T-helper 2 cell treated with Interferon-gamma antibody and Interleukin-4, amounts not matched to agents 100 ng/mL and 5 ng/mL, for 36 hours (primary cell): ENCODE results near the gene FOXD1. TPM values are rescaled to one million over a fixed set of nuclear protein-coding genes. Genes with fewer than 3 reads are reported as not detected.
"Not testable (repeated sequence)": the region's sequence is repeated elsewhere in the genome, so short reads cannot be mapped to it uniquely, and the experiment has no call there.

Experiments used
- intact Hi-C: fragments of 100-400 bp; cut with micrococcal nuclease; formaldehyde crosslinking; loops from one replicate; pipeline ENCODE4 v1.15.1; 2023
- total RNA-seq: library from RNA; stranded (reverse); gene quantifications from 2 replicates; pipeline ENCODE4 v1.2.3, GENCODE V29; 2022

The FOXD1 gene
- 0.07 and 0.11 TPM in 2 replicates for total RNA-seq

DNA sequence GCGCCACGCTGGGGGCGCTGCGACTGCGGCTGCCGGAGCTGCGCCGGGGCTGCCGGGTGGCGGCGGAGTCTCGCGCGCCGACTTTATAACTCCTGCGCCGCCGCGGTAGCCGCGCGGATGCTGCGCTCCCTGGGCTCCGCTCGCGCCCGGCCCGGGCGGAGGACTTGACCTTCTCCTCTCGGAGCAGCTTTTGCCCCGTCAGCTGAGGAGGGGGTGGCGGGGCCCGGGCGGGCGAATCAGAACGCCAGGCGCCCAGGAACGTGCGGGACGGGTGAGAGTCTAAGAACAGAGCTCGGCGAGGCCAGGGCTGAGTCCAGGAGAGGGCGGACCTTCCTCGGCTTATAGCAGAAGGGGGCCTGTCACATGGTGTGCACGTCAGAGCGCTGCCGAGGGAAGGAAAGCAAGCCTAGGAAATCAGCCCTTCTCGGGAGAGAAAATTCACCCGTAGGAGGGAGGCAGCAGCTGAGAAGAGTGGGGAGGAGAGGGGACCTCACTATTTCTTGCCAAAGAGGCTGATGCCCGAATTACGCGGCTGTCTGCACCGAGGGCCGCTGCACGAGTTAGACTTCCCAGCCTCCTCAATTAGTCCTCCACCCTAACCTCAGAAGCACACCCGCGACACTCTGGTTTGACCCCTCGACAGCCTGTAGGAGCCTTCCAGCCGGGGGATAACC lies at the start of gene FOXD1:
Gene FOXD1, minus strand, starts transcription at position 315 of the 674 bp plus-strand sequence. CDS start 415 bp downstream, outside the sequence.
- intact Hi-C loops, result loop anchor here (2.0 kb wide), 1 partner anchor 68 kb away; no protein-coding TSS in a partner anchor

- intact Hi-C loops, result loop anchor here (1.0 to 5.0 kb wide), 7 partner anchors 21 to 1270 kb away; partner anchors contain the start of genes ANKRA2, FCHO2, GFM2 and NSA2
These were observed 49.0 kb upstream of the FOXD1 start for GRCh38 chr5:73497497-73498056.

DNA sequence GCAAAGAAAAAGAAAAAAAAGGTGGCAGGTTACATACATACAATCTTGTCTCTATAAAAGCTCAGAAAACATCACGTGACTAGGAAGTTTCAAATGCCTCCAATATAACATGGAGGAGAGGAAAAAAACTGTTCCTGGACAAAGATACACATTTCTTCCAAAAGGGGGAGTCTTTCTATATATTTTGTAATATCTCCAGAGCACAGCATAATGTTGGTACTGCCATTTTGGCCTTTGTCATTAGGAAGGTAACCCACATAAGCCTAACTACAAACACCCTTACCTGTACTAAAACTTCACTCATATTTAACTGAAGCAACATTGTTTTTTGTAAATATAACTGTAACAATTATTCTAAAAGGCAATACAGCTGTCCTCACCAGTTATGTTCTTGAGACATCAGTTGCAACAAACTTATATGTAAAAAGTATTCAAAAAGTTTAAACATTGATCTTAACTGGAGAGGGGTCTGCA lies 48.4 kb upstream of the FOXD1 start:
- intact Hi-C loops, result loop anchor here (1.0 to 5.0 kb wide), 4 partner anchors 40 to 1270 kb away; partner anchors contain the start of genes FCHO2, GFM2 and NSA2

DNA sequence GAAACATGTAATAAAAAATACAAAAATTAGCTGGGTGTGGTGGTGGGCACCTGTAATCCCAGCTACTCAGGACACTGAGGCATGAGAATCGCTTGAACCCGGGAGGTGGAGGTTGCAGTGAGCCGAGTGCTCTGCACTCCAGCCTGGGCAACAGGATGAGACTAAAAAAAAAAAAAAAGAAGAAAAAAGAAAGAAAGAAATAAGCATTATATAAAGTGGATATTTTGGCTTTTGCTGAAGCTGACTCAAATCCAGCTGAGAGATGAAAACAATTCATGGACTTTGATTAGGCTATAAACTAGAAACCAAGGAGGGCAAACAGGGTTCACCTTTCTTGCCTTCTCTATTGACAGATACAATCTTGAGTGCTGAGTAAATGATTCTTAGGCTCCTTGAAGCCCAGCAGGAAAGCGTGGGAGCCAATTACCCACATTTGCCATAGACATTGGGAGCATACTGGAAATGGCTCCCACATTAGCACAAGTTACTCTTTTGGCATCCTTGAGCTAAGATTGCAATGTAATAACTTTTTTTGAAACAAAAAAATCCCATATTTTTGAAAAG lies 47.3 kb upstream of the FOXD1 start:
- intact Hi-C loops, result loop anchor here (5.0 kb wide), 3 partner anchors 41 to 1271 kb away; partner anchors contain the start of genes FCHO2, GFM2 and NSA2

DNA sequence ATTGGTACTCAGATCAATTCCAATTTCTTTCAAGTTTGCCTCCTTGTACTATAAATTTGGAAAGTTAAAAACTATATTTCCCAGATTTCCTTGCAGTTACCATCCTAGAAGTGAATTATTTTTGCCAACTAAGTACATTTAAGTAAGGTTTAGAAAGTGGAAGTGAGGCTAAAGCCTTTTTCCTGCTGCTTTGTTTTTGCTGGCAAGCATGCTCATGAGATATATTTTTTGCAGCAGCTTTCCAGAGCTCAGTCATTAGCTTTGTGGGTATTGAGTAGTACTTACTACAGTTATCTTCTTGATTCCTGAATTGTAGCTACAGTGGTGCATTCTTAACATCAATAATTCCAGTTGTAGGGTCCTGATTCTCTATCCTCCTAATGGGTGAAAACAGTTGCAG lies 46.1 kb upstream of the FOXD1 start:
- intact Hi-C loops, result loop anchor here (5.0 kb wide), 3 partner anchors 43 to 1273 kb away; partner anchors contain the start of genes FCHO2, GFM2 and NSA2

DNA sequence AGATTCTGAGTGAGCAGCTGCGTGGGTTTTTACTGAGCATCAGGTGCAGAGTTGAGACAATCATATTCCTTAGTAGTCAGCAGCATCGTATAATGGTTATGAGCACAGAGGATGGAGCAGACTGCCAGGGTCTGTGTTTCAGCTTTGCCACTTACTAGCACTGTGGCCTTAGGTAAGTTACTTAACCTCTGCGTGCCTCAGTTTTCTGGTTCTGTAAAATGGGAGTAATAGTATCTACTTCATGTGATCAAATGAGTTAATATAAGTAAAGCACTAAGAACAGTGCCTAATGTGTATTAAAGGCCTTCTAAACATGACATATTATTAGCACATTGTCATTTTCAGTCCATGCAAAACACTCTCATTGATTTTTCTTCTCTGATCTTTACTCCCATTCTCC lies 44.8 kb upstream of the FOXD1 start:
- intact Hi-C loops, result no loop called here

- intact Hi-C loops, result no loop called here
These were observed 42.6 kb upstream of the FOXD1 start for GRCh38 chr5:73491155-73491554.

DNA sequence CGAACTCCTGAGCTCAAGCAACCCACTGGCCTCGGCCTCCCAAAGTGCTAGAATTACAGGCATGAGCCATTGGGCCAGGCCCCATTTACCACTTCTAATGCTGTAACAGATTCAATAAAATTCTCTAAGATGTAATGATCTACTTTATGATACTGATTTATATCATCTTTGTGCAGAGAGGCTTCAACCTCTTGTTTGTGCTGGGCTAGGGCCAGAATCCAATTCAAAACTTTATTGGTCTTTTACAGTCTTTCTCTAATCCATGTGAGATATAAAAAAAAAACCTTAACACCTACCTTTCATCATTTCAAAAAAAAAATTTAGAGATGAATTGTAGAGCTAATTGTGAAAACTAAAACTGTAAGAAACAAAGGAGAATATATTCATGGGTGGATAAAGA lies 41.5 kb upstream of the FOXD1 start:
- intact Hi-C loops, result no loop called here

GRCh38 chr5:73488806-73489205 lies 40.2 kb upstream of the FOXD1 start:
- intact Hi-C loops, result no loop called here

DNA sequence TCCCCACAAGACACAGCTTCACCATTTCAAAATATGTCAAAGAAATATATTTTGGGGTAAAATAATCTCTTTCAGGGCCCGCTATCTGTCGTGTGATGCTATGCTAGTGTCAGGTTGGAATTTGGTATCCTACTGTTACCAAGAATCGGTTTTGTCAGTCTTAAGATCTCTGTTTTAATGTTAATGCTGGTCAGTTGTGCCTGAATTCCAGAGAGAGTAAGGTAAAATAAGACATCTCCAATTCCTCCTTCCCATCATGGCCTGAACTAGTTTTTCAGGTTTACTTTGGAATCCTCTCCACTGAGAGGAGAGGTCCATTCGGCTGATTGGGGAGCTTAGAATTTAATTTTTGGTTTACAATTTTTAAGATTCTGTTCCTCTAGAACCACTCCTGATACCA lies 39.2 kb upstream of the FOXD1 start:
- intact Hi-C loops, result no loop called here

GRCh38 chr5:73487257-73487656 lies 38.7 kb upstream of the FOXD1 start:
- intact Hi-C loops, result not testable (repeated sequence)

- intact Hi-C loops, result no loop called here
These were observed 37.7 kb upstream of the FOXD1 start for GRCh38 chr5:73486119-73486899.

DNA sequence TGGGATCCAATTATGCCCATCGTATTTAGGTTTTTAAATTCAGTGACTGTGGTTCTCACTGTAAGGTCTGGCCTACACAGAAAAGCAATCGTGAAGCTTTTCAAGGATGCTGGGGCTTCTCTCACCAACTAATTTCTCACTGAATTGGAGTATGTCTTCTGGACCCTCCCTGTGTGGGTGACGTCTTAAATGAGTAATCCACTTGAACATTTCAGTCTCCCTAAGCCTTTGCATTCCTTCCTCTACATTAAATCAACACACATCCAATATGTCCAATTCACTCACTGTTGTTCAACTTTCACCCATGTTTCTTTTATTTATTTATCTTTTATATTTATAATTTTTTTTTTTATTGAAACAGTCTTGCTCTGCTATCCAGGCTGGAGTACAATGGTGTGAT lies 37.1 kb upstream of the FOXD1 start:
- intact Hi-C loops, result no loop called here

- intact Hi-C loops, result no loop called here
These were observed 35.9 kb upstream of the FOXD1 start for GRCh38 chr5:73484511-73484910.

DNA sequence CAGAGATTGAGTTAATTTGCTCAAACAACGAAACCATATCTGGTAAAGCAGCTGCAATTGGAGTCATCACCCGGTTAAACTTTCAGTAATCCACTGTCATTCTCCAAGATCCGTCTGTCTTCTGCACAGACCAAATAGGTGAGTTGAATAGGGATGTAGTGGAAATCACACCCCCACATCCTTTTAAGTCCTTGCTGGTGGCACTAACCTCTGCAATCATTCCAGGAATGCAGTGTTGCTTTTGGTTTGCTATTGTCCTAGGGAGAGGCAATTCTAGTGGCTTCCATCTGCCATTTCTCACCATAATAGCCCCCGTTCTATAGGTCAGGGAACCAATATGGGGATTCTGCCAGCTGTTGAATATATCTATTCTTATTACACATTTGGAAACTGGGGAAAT lies 35.1 kb upstream of the FOXD1 start:
- intact Hi-C loops, result no loop called here

- intact Hi-C loops, result no loop called here
These were observed 34.0 kb upstream of the FOXD1 start for GRCh38 chr5:73482383-73483136.

DNA sequence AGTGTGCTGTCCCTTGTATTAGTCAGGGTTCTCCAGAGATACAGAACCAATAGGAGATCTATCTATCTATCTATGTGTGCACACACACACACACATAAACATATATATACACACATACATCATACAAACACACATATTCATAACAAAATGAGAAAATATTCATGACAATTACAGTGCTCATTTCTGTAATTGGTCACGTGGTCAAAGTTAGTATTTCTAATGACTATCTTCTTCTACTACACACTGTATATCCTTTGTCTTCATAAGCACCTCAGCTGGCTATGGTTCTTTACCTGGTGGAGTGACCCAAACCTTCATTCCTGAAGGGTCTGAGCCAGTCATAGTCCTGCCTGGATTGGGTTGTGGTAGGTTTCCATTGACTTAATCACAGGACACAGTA lies 31.9 kb upstream of the FOXD1 start:
- intact Hi-C loops, result no loop called here

- intact Hi-C loops, result no loop called here
These were observed 23.5 kb upstream of the FOXD1 start for GRCh38 chr5:73472116-73472515.

DNA sequence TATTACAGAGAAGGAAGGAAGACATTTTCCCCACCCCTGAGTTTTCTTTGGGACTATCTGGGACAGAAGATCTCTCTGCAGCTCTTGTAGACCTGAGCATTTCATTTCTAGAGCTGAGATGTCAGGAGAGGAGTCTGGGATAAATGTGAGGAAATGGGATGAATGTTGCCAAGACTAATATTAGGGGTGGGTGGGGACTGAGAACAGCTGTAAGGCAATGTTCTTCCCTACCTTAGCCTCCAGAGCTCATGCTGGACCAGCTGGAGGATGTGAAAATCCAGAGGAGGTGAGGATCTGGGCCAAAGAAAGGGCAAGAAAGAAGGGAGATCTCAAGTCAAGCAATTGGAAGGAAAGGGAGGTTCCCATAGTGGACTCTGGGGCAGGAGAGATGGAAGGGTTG lies 23.1 kb upstream of the FOXD1 start:
- intact Hi-C loops, result no loop called here

DNA sequence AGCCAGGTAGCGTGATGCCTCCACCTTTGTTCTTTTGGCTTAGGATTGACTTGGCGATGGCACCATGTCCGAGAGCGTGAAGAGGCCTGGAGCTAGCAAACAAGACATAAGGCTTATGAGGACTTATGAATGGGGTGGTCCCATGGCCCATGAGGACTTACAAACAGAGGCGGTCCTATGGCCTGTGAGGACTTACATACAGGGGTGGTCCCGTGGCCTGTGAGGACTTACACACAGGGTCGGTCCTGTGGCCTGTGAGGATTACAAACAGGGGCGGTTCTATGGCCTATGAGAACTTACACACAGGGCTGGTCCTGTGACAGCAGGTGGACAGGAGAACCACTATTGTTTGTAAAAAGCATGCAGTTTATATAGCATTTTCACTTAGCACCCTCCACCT lies 21.3 kb upstream of the FOXD1 start:
- intact Hi-C loops, result no loop called here

DNA sequence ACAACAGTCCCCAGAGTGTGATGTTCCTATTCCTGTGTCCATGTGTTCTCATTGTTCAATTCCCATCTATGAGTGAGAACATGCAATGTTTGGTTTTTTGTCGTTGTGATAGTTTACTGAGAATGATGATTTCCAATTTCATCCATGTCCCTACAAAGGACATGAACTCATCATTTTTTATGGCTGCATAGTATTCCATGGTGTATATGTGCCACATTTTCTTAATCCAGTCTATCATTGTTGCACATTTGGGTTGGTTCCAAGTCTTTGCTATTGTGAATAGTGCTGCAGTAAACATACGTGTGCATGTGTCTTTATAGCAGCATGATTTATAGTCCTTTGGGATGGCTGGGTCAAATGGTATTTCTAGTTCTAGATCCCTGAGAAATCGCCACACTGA lies 20.1 kb upstream of the FOXD1 start:
- intact Hi-C loops, result not testable (repeated sequence)
